GM18870 (cell line): Measurements from ENCODE around the gene COPZ2.
"Not testable (repeated sequence)": the region's sequence is repeated elsewhere in the genome, so short reads cannot be mapped to it uniquely, and the experiment has no call there.

ENCODE experiments used
- ATAC-seq: cut with Tn5 transposase; IDR thresholded peaks from one replicate; pipeline ENCODE4 v1.9.1; 2021; ENCODE audit warnings: moderate library complexity; ENCODE audit not compliant: unreplicated experiment

The COPZ2 gene

DNA sequence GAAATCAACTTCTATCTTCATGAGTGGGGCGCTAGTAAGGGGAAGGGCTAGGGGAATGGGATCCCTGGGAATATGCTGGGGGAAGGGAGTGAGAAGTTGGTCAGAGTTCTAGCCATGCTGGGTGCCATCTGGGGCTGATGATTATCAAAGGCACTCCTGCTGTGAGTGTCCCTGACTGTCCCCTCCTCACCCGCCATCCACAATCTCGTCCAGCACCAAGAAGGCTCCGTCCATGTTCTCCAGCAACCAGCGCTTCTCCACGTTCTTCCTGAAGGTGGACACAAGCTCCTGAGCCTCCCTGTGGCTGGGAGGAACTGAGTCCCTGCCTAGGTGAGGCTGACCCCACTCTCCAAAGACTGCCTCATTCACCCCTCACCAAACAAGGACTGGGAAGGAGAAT, 5.6 kb downstream of the COPZ2 start:
- no peak for ATAC-seq

DNA sequence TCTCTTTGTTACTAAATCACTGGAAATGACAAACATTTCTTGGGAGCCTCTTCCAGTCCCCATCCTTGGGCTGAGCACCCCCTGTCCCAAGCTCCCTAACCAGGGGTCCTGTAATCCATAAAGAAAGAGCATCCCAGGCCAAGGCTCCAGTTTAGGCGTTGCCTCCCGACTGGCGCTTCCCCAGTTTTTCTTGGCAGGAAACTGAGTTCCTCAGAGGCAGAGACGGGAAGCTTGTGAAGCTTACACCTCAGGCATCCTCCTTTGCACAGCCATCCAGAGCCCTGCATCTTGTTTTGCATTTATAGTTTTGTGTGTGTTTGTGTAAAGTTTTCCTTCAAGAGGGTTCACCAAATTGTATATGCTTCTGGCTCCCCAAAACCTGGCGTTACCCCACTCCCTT, 7.1 kb downstream of the COPZ2 start:
- ATAC-seq = no peak

- ATAC-seq = no peak
These were observed 8.9 kb downstream of the COPZ2 start for GRCh38 chr17:48028736-48029135.

DNA sequence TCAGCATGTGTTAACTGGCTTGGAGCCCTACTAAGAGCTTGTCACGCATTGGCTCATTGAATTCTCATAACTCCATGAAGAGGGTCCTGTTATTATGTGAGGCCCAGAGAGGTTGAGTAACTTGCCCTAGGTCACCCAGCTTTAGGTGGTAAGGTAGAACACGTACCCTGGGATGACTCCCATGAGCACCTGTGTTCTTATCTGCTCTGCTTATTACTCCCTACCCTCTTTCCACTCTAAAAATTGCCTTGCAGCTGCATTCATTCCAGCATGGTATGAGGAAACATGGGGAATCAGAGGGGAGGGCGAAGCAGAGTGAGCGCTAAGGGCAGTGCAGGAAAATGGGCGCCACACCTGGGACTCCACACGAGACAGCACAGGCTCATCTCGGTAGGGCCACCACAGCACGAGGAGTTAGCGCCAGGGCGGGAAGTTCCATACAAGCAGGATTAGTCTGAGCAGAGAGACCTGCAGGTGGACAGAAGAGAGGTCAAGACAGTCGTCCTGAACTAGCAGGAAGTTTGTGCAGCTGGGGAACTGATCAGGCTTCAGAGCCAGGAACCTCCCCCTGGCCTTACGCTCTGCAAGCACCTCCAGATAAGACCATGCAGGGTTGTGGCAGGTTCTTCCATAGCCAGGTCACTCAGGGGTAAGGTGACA, 10.1 kb downstream of the COPZ2 start:
- no peak for ATAC-seq

GRCh38 chr17:48026502-48027321, 10.9 kb downstream of the COPZ2 start:
- peak; percentile 36 for ATAC-seq

DNA sequence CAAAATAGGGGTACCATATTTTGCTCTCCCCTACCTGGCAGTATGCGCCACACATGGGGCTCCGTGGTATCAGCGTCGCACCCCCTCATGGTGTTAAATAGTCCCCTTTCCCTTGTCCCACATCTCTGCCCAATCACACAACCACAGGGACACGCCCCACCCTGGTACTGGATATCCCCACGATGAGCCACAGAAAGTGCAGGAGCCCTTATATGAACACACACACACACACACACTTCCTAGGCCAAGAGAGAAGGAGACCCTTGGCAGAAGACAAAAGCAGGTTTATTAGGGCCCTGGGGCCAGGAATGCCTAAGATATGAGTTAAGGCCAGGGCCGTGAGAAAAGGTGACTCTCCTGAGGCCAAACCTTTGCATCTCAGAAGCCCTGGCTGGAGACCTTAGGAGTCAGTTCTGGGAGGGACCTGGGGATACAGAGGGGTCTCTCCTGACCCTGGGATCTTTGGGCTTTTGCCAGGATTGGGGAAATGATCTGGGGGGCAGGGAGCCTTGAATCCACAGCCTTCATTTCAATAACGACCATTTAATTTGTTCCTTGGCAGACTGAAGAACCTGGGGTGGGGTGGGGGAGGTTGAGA, 11.6 kb downstream of the COPZ2 start:
- ATAC-seq = no peak

DNA sequence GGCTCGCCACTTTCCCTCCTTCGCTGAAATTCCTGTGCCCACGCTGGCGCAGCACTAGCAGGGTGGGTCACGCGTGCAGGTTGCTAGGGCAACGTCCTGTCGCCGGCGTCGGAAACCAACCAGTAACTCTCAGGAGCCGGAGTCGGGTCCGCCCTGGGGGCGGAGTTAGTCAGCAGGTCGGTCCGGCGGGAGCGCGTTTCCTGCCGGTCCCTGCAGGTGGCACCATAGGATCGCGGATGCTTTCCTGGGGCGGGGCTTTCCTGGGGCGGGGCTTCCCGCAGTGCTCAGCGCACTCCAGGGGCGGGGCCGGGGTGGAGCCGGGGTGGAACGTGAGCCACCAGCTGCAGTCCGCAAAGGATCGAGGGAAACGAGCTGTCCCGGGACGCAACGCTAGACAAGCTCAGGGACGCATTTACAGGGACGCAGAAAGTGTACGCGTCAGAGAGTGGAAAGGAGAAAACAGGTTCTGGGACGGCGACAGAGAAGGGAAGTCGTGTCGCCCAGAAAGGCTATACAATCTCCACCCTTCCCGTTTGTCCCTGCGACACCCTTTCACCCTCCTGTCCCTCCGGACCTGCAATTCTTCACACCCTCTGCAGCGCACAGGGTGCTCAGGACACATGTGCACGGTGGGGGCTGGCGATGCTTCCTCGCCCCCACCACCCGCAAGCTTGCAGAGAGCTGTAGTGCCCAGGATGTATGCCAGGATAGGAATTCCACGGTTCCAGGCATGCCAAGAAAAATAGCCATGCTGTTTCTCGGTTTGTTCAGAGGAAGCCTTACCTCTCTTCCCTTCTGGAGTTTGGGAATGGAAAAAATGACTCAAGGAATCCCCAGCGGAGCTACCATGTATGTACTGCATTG, 12.3 kb downstream of the COPZ2 start:
- ATAC-seq = peak; percentile 65

DNA sequence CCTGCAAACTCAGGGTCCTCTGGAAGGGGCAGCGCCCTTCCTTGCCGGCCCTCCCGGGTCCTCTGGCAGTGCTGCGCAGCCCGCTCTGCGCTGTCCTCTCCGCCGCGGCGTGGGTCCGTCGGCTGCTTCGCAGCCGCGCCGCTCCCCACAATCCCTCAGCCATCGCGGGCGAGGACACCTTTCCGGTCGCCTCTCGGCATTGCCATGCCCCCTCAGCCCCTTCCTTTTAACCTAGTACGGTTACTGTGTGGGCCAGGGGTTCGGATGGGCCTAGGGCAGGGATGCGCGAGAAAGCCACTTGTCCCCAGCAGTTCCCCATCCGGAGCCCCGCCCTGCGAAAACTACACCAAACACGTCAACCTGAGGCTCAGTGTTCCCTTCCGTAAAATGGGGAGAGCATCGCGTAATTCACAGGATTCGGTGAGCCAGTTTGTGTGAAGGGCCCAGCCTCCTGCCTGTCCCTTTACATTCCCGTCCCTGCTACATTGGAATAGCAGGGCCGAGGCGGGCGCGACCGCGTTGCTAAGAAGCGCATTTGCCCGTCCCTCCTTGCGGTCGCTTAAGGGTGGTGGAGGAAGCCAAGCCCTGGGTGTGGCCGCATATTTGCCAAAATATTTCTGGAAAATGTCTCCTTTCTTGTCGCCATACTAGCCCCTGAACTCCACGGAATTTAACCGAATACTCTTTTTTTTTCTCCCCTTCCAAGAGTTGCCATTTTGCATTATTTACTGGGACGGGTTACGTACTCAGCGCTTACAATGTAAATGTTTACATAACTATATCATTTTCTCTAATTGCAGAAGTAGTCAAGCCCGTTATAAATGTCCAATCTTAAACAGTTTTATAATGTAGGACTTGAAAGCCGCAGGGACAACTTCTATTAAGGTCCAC, 13.2 kb downstream of the COPZ2 start:
- peak; percentile 4 for ATAC-seq

GRCh38 chr17:48023400-48024148, 14.0 kb downstream of the COPZ2 start:
- no peak for ATAC-seq

DNA sequence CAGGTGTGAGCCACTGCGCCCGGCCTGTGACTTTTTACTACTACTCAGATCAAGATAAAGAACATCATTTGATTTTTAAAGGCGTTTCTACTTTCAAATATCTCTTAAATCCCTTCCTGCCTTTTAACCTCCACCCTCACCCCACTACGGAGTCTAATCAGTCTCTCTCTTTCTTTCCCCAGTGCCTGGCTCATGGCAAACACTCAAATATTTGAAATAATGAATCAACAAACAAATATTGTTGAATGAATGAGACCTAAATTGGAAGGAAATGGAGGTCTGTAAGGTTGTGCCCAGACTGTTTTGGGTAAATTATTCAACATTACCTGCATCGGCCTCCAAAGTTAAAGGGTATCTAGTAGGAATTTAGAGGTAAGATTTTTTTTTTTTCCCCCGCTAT, 14.7 kb downstream of the COPZ2 start:
- no peak for ATAC-seq

DNA sequence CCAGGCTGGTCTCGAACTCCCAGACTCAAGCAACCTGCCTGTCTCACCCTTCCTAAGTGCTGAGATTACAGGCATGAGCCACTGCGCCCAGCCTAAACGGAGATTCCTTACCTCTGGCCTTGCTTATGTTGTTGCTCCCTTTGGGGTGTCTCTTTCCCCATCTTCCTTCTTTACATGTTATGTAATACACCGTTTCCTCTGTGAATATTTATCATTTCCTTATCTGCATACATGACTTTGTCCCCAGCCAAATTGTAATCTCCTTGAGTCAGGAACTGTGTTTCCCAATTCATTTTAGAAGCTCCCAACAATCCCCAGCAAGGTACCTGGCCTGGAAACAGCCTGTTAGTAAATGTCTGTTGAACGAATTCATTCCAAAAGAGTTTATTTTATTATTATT, 15.7 kb downstream of the COPZ2 start:
- ATAC-seq = no peak

DNA sequence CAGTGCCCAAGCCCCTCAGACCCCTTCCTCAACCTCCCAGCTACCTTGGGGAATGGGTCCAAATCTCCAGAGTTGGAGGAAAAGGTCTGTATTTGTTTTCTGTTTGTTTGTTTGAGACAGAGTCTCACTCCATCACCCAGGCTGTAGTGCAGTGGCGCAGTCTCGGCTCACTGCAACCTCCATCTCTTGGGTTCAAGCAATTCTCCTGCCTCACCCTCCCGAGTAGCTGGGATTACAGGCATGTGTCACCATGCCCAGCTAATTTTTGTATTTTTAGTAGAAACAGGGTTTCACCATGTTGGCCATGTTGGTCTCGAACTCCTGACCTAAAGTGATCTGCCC, 19.8 kb downstream of the COPZ2 start:
- ATAC-seq = not testable (repeated sequence)

GRCh38 chr17:48016112-48016511, 21.5 kb downstream of the COPZ2 start:
- no peak for ATAC-seq

DNA sequence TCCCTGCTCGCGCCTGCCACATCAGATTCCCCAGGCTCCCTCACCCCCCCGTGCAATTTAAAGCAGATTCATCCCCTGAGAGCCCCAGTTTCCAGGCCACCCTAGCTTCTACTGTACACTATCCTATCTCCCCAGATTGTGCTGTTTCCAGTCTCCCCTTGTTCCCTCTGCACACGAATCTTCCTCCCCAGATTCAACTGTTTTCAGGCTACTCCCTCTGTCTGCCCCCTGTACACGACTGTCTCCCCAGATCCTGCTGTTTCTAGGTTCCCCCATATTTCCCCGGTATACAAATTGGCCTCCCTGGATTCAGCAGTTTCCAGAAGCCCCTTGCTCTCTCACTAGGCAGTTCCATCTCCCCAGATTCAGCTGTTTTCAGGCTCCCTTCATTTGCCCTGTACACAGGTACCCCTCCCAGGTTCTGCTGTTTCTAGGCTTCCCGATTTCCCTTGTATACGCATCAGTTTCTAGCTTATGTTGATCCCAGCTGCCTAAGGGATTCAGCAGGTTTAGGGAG, 22.9 kb downstream of the COPZ2 start:
- no peak for ATAC-seq

DNA sequence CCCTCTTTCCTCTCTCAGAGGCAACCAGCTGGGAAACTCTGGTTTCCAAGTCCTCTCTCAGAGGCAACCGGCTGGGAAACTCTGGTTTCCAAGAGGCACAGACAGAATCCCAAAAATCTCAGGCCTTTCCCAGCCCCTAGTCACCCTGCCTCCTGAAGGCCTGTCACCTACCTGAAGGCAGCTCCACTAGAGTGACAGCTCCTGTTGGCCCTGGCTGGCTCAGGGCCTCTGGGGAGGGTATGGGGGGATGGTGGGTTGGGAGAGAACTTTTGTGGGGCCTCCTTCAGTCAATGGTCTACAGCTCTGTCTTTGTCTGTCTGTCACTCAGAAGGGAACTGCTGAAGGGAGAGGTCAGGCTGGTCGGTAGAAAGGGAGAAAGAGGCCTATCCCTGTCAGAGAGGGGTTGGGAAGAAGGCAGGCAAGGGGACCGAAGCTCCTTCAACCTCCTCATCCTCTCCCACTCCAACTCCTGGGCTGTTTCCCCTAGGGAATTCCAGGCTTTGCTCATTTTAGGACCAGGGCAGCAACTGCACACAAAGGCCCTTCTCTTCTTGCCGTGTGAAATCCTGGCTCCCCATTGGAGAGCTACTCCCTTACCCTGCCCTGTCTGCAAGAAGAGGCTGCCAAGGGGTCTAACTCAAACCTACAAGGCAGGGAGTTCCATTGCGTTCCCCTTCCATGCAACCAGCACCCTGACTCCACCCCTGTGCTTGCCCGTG, 23.6 kb downstream of the COPZ2 start:
- ATAC-seq = no peak

- ATAC-seq = no peak
These were observed 24.9 kb downstream of the COPZ2 start for GRCh38 chr17:48012654-48013053.

- no peak for ATAC-seq
These were observed 25.5 kb downstream of the COPZ2 start for GRCh38 chr17:48012151-48012520.

DNA sequence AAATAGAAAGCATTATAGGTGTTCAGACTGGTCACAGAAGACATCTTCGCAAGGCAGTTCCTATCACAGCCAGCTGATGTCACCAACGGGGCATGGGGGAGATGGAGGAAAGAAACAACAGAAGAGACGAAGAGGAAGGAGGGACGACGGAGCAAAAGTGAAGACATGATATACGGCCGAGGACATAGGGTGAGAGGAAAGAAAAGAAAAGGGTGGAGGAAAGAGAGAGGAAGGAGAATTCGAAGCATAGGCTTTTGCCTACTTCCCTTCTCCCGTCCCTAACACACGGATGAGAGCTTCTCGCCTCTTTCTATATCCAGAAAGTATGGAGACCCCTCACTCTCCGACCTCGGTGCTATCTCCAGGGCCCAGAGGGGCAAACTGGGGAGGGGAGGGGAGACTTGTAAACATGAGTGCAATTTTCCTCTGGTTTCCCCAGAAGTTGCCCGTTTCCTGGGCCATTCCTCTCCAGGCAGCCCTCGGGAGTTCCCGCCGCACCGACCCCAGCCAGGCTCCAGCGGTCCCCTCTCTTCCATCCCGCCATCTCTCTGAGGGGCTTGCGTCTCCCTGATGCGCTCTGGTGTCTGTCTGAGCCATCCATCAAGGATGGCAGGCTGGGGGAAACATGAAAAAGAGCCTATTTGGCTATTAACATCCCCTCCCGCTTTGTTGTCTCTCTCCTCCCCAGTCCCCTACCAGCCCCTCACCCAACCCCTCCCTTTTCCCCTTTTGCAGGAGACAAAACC, 26.0 kb downstream of the COPZ2 start:
- no peak for ATAC-seq
